ENCODE data around the gene COMTD1.

DNA sequence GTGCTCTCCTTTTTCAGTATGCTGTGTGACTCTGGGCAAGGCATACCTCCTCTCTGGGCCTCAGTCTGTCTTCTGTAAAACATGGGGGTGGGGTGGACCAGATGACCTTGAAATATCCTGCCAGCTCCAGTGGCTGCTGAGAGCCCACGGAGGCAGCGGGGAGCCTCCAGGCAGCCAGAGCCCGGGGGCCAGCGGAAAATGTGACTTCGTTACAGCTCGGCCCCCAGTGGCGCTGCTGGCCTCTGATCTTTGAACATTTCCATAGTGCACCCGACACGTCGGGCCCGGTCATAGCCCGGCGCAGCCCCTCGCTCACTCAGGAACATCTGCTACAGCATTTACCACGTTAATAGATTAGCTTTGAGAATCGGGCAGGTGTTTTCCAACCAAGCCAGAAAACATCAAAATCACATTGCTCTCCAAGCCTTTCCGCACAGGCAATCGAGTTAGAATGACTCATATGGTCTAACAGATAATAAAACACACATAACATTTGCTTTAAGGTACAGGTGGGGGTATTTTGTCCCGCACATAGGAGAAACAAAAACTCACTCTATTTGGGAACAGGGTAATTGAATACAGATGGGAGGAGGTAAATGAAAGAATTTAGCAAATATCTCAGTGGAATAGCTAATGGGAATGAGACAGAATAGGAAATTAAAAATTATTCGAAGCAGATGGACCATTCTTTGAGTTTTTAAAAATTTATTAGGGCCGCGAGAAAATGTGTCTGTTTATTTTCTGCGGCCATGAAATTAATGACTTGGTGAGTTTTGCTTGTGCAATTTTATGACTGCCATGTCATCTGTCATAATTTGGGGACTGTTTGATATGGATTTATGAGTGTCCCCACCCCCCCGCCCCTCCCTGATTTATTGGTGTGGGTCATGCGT lies 26.3 kb upstream of the COMTD1 start:
- no peak for TF ChIP-seq ZNF274 (IDR thresholded peaks at IDR 0.05; ENCODE audit: low read length)
- no peak for TF ChIP-seq ZNF274 (tag by site-specific recombination; IDR thresholded peaks at IDR 0.05; ENCODE audit: borderline replicate concordance)
- no peak for TF ChIP-seq ZNF571 (tag by site-specific recombination; IDR thresholded peaks at IDR 0.05)
- no peak for TF ChIP-seq ZNF629 (tag by site-specific recombination; IDR thresholded peaks at IDR 0.05)
- TF ChIP-seq ZBTB7A (tag by site-specific recombination; IDR thresholded peaks at IDR 0.05; ENCODE audit: low read depth): no peak
- no peak for TF ChIP-seq ZNF433 (tag by site-specific recombination; IDR thresholded peaks at IDR 0.05; ENCODE audit: low read depth)
- TF ChIP-seq, protein P1, sequence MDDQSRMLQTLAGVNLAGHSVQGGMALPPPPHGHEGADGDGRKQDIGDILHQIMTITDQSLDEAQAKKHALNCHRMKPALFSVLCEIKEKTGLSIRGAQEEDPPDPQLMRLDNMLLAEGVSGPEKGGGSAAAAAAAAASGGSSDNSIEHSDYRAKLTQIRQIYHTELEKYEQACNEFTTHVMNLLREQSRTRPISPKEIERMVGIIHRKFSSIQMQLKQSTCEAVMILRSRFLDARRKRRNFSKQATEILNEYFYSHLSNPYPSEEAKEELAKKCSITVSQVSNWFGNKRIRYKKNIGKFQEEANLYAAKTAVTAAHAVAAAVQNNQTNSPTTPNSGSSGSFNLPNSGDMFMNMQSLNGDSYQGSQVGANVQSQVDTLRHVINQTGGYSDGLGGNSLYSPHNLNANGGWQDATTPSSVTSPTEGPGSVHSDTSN (CRISPR knock-in tag; IDR thresholded peaks at IDR 0.05): no peak
- TF ChIP-seq ZIC2 (tag by site-specific recombination; IDR thresholded peaks at IDR 0.05): peak; percentile 61
- TF ChIP-seq, protein P2, sequence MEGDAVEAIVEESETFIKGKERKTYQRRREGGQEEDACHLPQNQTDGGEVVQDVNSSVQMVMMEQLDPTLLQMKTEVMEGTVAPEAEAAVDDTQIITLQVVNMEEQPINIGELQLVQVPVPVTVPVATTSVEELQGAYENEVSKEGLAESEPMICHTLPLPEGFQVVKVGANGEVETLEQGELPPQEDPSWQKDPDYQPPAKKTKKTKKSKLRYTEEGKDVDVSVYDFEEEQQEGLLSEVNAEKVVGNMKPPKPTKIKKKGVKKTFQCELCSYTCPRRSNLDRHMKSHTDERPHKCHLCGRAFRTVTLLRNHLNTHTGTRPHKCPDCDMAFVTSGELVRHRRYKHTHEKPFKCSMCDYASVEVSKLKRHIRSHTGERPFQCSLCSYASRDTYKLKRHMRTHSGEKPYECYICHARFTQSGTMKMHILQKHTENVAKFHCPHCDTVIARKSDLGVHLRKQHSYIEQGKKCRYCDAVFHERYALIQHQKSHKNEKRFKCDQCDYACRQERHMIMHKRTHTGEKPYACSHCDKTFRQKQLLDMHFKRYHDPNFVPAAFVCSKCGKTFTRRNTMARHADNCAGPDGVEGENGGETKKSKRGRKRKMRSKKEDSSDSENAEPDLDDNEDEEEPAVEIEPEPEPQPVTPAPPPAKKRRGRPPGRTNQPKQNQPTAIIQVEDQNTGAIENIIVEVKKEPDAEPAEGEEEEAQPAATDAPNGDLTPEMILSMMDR (tag by site-specific recombination; IDR thresholded peaks at IDR 0.05): no peak

Data from HEK293 (cell line).